H1 (cell line): ENCODE results near the gene EXOC2. TPM values are rescaled to one million over a fixed set of nuclear protein-coding genes. Genes with fewer than 3 reads are reported as not detected.

ENCODE experiments used
- CTCF ChIA-PET: fragments of 300-600 bp; sonication (Branson Sonifier 250); formaldehyde crosslinking; loops from one replicate; lab custom pipeline; 2021; ENCODE audit not compliant: partially characterized antibody; lab: Charles Lee
- POLR2A ChIA-PET: fragments of 300-600 bp; sonication (Branson Sonifier 250); formaldehyde crosslinking; loops from one replicate; lab custom pipeline; 2021; ENCODE audit warnings: inconsistent platforms; ENCODE audit not compliant: partially characterized antibody; lab: Charles Lee
- DNase-seq, 2 experiments: peaks; one replicate each; pipeline versions ENCODE4 v3.0.0 to v3.0.0-alpha.2; 2010 to 2022; ENCODE audit warnings: low spot score in 2 of 2, low read depth in 1 of 2, mixed read lengths in 1 of 2
- FAIRE-seq: peaks from 2 replicates; lab custom pipeline; 2011; peaks lifted over from hg19 to GRCh38; lab: Jason Lieb, UNC
- H2AFZ ChIP-seq: 2 replicates; pipeline ENCODE4 v1.8.1; 2012; ENCODE audit warnings: low read length, inconsistent platforms
- H2AK5ac ChIP-seq: 2 replicates; pipeline ENCODE4 v1.6.1; 2013; ENCODE audit warnings: low read depth, low read length
- H2BK120ac ChIP-seq: replicated peaks from 2 replicates; pipeline ENCODE3; 2013; ENCODE audit warnings: low read depth, low read length, inconsistent platforms
- H2BK12ac ChIP-seq: 2 replicates; pipeline ENCODE4 v1.6.1; 2013; ENCODE audit warnings: low read depth, low read length
- H2BK15ac ChIP-seq: 2 replicates; pipeline ENCODE4 v1.6.1; 2013; ENCODE audit warnings: low read length
- H2BK20ac ChIP-seq: 2 replicates; pipeline ENCODE4 v1.6.1; 2013; ENCODE audit warnings: low read length
- H2BK5ac ChIP-seq: 2 replicates; pipeline ENCODE4 v1.6.1; 2013; ENCODE audit warnings: low read depth, low read length
- H3K14ac ChIP-seq: 2 replicates; pipeline ENCODE4 v1.6.1; 2013; ENCODE audit warnings: inconsistent platforms; ENCODE audit not compliant: insufficient read length
- H3K18ac ChIP-seq: 2 replicates; pipeline ENCODE4 v1.6.1; 2013; ENCODE audit warnings: low read length; ENCODE audit errors: extremely low read depth
- H3K23ac ChIP-seq: 2 replicates; pipeline ENCODE4 v1.6.1; 2013; ENCODE audit warnings: inconsistent platforms; ENCODE audit not compliant: insufficient read length
- H3K23me2 ChIP-seq: 2 replicates; pipeline ENCODE4 v1.6.1; 2013; ENCODE audit warnings: low read depth, low read length
- H3K27ac ChIP-seq: 2 replicates; pipeline ENCODE4 v1.6.1; 2011; ENCODE audit warnings: low read depth, low read length, inconsistent platforms
- H3K27me3 ChIP-seq, 4 experiments: replicated peaks in 1 of 4; 1 replicate in 1 of 4; 2 replicates in 3 of 4; pipeline versions ENCODE4 v1.6.1 to v1.8.1; 2011 to 2013; ENCODE audit warnings: low read length in 3 of 4, mild to moderate bottlenecking in 3 of 4, inconsistent platforms in 2 of 4, mixed read lengths in 2 of 4, moderate library complexity in 1 of 4; ENCODE audit not compliant: control insufficient read depth in 3 of 4, insufficient read depth in 3 of 4; ENCODE audit errors: extremely low read depth in 1 of 4
- H3K36me3 ChIP-seq, 4 experiments: 2 replicates each; pipeline versions ENCODE4 v1.6.1 to v1.8.1; 2011 to 2013; ENCODE audit warnings: mild to moderate bottlenecking in 4 of 4, low read length in 3 of 4, moderate library complexity in 2 of 4, control low read depth in 1 of 4, inconsistent platforms in 1 of 4; ENCODE audit not compliant: insufficient read depth in 4 of 4, control insufficient read depth in 2 of 4
- H3K4ac ChIP-seq: replicated peaks from 2 replicates; pipeline ENCODE3; 2013; ENCODE audit warnings: low read length, low read depth, mixed read lengths, inconsistent platforms; ENCODE audit not compliant: insufficient read length
- H3K4me1 ChIP-seq, 4 experiments: replicated peaks in 1 of 4; 1 replicate in 1 of 4; 2 replicates in 3 of 4; pipeline versions ENCODE4 v1.6.1 to v1.8.1; 2011 to 2013; ENCODE audit warnings: low read length in 3 of 4, inconsistent platforms in 2 of 4, mixed read lengths in 1 of 4; ENCODE audit not compliant: insufficient read depth in 4 of 4, control insufficient read depth in 3 of 4
- H3K4me2 ChIP-seq, 2 experiments: 2 replicates each; pipeline versions ENCODE4 v1.6.1 to v1.8.1; 2011 to 2013; ENCODE audit warnings: low read depth in 2 of 2, low read length in 2 of 2, control low read depth in 1 of 2, inconsistent platforms in 1 of 2, mild to moderate bottlenecking in 1 of 2; ENCODE audit not compliant: insufficient read depth in 1 of 2
- H3K4me3 ChIP-seq, 4 experiments: fragments of 200-600, 300-600 bp in 1 of 4; sonication (generic), shearing (Covaris generic), sonication (Bioruptor Twin) in 1 of 4; 2 replicates each; pipeline versions ENCODE4 v1.5.1 to v1.8.1; 2011 to 2016; ENCODE audit warnings: low read length in 4 of 4, low read depth in 3 of 4, control low read depth in 2 of 4, inconsistent platforms in 2 of 4, mild to moderate bottlenecking in 2 of 4, mixed read lengths in 1 of 4, moderate library complexity in 1 of 4; ENCODE audit not compliant: insufficient read depth in 2 of 4; ENCODE audit errors: extremely low read depth in 1 of 4
- H3K56ac ChIP-seq: replicated peaks from 2 replicates; pipeline ENCODE3; 2013; ENCODE audit warnings: low read depth, mild to moderate bottlenecking, mixed read lengths, low read length, inconsistent platforms; ENCODE audit not compliant: insufficient read length
- H3K79me1 ChIP-seq: 2 replicates; pipeline ENCODE4 v1.6.1; 2013; ENCODE audit warnings: low read depth, low read length, control low read depth
- H3K79me2 ChIP-seq, 2 experiments: 2 replicates each; pipeline versions ENCODE4 v1.6.1 to v1.8.1; 2012 to 2013; ENCODE audit warnings: low read length in 2 of 2, mild to moderate bottlenecking in 2 of 2, inconsistent platforms in 1 of 2; ENCODE audit not compliant: insufficient read depth in 2 of 2, control insufficient read depth in 1 of 2
- H3K9ac ChIP-seq, 4 experiments: replicated peaks in 1 of 4; 1 replicate in 1 of 4; 2 replicates in 3 of 4; pipeline versions ENCODE4 v1.6.1 to v1.8.1; 2011 to 2013; ENCODE audit warnings: low read depth in 3 of 4, low read length in 3 of 4, control low read depth in 2 of 4, mild to moderate bottlenecking in 2 of 4, moderate library complexity in 2 of 4, inconsistent platforms in 1 of 4; ENCODE audit errors: extremely low read depth in 1 of 4
- H3K9me3 ChIP-seq, 2 experiments: 2 replicates each; pipeline versions ENCODE4 v1.6.1 to v1.8.1; 2012 to 2013; ENCODE audit warnings: mild to moderate bottlenecking in 2 of 2, moderate library complexity in 2 of 2, control low read depth in 1 of 2, inconsistent platforms in 1 of 2, low read depth in 1 of 2, low read length in 1 of 2, mixed read lengths in 1 of 2; ENCODE audit not compliant: insufficient read depth in 2 of 2
- H4K20me1 ChIP-seq, 2 experiments: replicated peaks in 1 of 2; 2 replicates each; pipeline versions ENCODE3 to v1.8.1; 2011 to 2013; ENCODE audit warnings: inconsistent platforms in 2 of 2, low read length in 2 of 2, mild to moderate bottlenecking in 1 of 2; ENCODE audit not compliant: insufficient read depth in 2 of 2, control insufficient read depth in 1 of 2
- H4K5ac ChIP-seq: 2 replicates; pipeline ENCODE4 v1.6.1; 2013; ENCODE audit warnings: low read length, low read depth, mixed read lengths, inconsistent platforms; ENCODE audit not compliant: insufficient read length
- H4K8ac ChIP-seq: 2 replicates; pipeline ENCODE4 v1.8.0; 2013; ENCODE audit warnings: mild to moderate bottlenecking, moderate library complexity, low read length, inconsistent platforms; ENCODE audit not compliant: insufficient read depth; ENCODE audit errors: extremely low read depth
- H4K91ac ChIP-seq: replicated peaks from 2 replicates; pipeline ENCODE3; 2013; ENCODE audit warnings: low read length, mixed read lengths, inconsistent platforms; ENCODE audit not compliant: insufficient read length
- CBX8 ChIP-seq: fragments of 300-800, 300-1000 bp; sonication (generic); IDR thresholded peaks from 2 replicates; pipeline ENCODE4 v1.7.1; 2016; ENCODE audit warnings: low read depth, low read length, borderline replicate concordance
- CREB1 ChIP-seq: IDR thresholded peaks from 2 replicates; pipeline ENCODE4 v1.6.1; 2012; ENCODE audit warnings: inconsistent platforms
- CTBP2 ChIP-seq: IDR thresholded peaks from 2 replicates; pipeline ENCODE4 v1.7.0; 2011; ENCODE audit warnings: borderline replicate concordance, mild to moderate bottlenecking, moderate library complexity, mixed read lengths, low read length; ENCODE audit not compliant: insufficient read depth, insufficient read length
- EP300 ChIP-seq, 2 experiments: IDR thresholded peaks; 1 replicate in 1 of 2; 2 replicates in 1 of 2; pipeline ENCODE4 v1.6.1; 2011 to 2012; ENCODE audit warnings: low read depth in 2 of 2, low read length in 2 of 2, mild to moderate bottlenecking in 2 of 2, borderline replicate concordance in 1 of 2, inconsistent platforms in 1 of 2, moderate library complexity in 1 of 2
- HDAC2 ChIP-seq, 2 experiments: fragments of 300-600 bp in 1 of 2; sonication (generic) in 1 of 2; IDR thresholded peaks; 2 replicates each; pipeline ENCODE4 v1.6.1; 2011 to 2012; ENCODE audit warnings: low read depth in 2 of 2, low read length in 2 of 2, mild to moderate bottlenecking in 2 of 2, moderate library complexity in 2 of 2, borderline replicate concordance in 1 of 2, inconsistent platforms in 1 of 2
- KDM4A ChIP-seq: IDR thresholded peaks from one replicate; pipeline ENCODE4 v1.7.1; 2012; ENCODE audit warnings: low read depth, mild to moderate bottlenecking, moderate library complexity, low read length, inconsistent platforms; ENCODE audit not compliant: severe bottlenecking
- POLR2A ChIP-seq, 2 experiments: IDR thresholded peaks; 1 replicate in 1 of 2; 2 replicates in 1 of 2; pipeline ENCODE4 v1.6.1; 2011; ENCODE audit warnings: low read depth in 2 of 2, low read length in 2 of 2, mild to moderate bottlenecking in 2 of 2; ENCODE audit errors: control extremely low read depth in 1 of 2
- RXRA ChIP-seq: IDR thresholded peaks from 2 replicates; pipeline ENCODE4 v1.6.1; 2011; ENCODE audit warnings: low read depth, mild to moderate bottlenecking, low read length, moderate library complexity; ENCODE audit not compliant: insufficient read depth
- USF2 ChIP-seq: IDR thresholded peaks from 2 replicates; pipeline ENCODE4 v1.6.1; 2011; ENCODE audit warnings: low read length, improper control_type of control experiment
- WGBS, 2 experiments: shearing (Covaris generic) in 1 of 2; methylation state at CpG; one replicate each; pipeline versions ENCODE4 v1.1.6 to v1.1.7; 2013 to 2015; ENCODE audit warnings: low lambda C conversion rate in 2 of 2, mixed read lengths in 2 of 2, inconsistent platforms in 1 of 2, low coverage in 1 of 2, missing lambda C conversion rate in 1 of 2; ENCODE audit not compliant: insufficient replicate concordance in 2 of 2, insufficient coverage in 1 of 2, insufficient read length in 1 of 2; ENCODE audit errors: extremely low coverage in 1 of 2, missing lambda C conversion rate in 1 of 2; 5-methylcytosine and 5-hydroxymethylcytosine counted together
- polyA plus RNA-seq, 7 experiments: library from polyadenylated mRNA; depleted of rRNA in 3 of 7; stranded (reverse) in 5 of 7; unstranded in 2 of 7; fragments of >200 nt in 5 of 7; fragments of 200-250 nt in 2 of 7; gene quantifications; 1 replicate in 5 of 7; 2 replicates in 1 of 7; 4 replicates in 1 of 7; pipeline versions ENCODE4 v1.2.1 to v1.2.3, GENCODE V29; 2011 to 2013; ENCODE audit warnings: missing spikeins in 2 of 7, mixed read lengths in 2 of 7
- total RNA-seq: library from RNA; stranded (reverse); fragmentation: NEBNext Ultra II Directional; extraction: Animal tissue kit (Norgen Biotek cat#: 25700); gene quantifications from 2 replicates; pipeline ENCODE4 v1.2.1, GENCODE V29; 2021

EXOC2 gene
- total and polyA plus RNA-seq, 2 of the 8 experiments (the other 6 are each of a cell fraction or from before 2014, with no cell fraction given), result 25.5 to 44.4 TPM

- H3K56ac ChIP-seq, result no peak overlapping the region
- no peak for FAIRE-seq
- CTCF ChIA-PET, result interaction anchor here (1.1 to 1.7 kb wide), 2 partner anchors 26 to 38 kb away, joined by 4 to 7 read pairs; no protein-coding TSS in a partner anchor
Measured at GRCh38 chr6:446418-447366, 246.2 kb downstream of the EXOC2 start.

More at GRCh38 chr6:446418-447366, 246.2 kb downstream of the EXOC2 start:
- TF ChIP-seq POLR2A (IDR thresholded peaks at IDR 0.05; ENCODE audit: control extremely low read depth in 1 of 2, low read depth in 2 of 2, low read length in 2 of 2), result no peak
- TF ChIP-seq CBX8, result no peak
- no peak for TF ChIP-seq RXRA
- no peak for TF ChIP-seq HDAC2 (IDR thresholded peaks at IDR 0.05; ENCODE audit: borderline replicate concordance in 1 of 2, low read depth in 2 of 2, low read length in 2 of 2)
- no peak for TF ChIP-seq KDM4A
- TF ChIP-seq EP300 (IDR thresholded peaks at IDR 0.05; ENCODE audit: borderline replicate concordance in 1 of 2, low read depth in 2 of 2, low read length in 2 of 2), result no peak
- TF ChIP-seq CTBP2, result no peak
- TF ChIP-seq USF2, result no peak
- TF ChIP-seq CREB1, result no peak
- Histone ChIP-seq H3K27ac (no peak overlapping the region), H4K8ac (no peak overlapping the region; the same call in 1 of the 2 replicates), H3K9me3 (peaks cover 6 to 19% of the 10 kb centered on the region in 2 experiments; a peak in 3 of 4 replicates), H3K27me3 (no peaks in the 10 kb centered on the region), H2AK5ac (no peak overlapping the region), H3K23me2 (no peaks in the 10 kb centered on the region), H3K4ac (no peak overlapping the region), H3K4me1 (peaks cover 0 to 3% (median 0%) of the 10 kb centered on the region in 4 experiments; a peak in 1 of 7 replicates), H2AFZ (no peak overlapping the region), H2BK12ac (no peak overlapping the region), H3K4me3 (no peak overlapping the region), H2BK120ac (no peak overlapping the region), H4K5ac (no peak overlapping the region), H3K79me2 (no peaks in the 10 kb centered on the region), H3K36me3 (no peaks in the 10 kb centered on the region; a peak in 1 of 8 replicates), H2BK15ac (no peak overlapping the region), H2BK5ac (no peak overlapping the region), H3K4me2 (no peak overlapping the region), H3K79me1 (no peaks in the 10 kb centered on the region), H4K91ac (no peak overlapping the region), H3K14ac (no peak overlapping the region), H3K23ac (no peak overlapping the region), H2BK20ac (no peak overlapping the region), H4K20me1 (no peaks in the 10 kb centered on the region), H3K18ac (no peak overlapping the region), H3K9ac (no peak overlapping the region)
- 92% methylated on average over 26 of the region's 28 CpGs; no CpG with 5 or more reads in 1 of the 2 experiments for WGBS, 2 experiments
- POLR2A ChIA-PET, result no interaction called here
- peak in 1 of 2 experiments; percentile 41 for DNase-seq
